ENCODE results near the gene PIGL.
"Not testable (repeated sequence)": the region's sequence is repeated elsewhere in the genome, so short reads cannot be mapped to it uniquely, and the experiment has no call there.

PIGL gene

DNA sequence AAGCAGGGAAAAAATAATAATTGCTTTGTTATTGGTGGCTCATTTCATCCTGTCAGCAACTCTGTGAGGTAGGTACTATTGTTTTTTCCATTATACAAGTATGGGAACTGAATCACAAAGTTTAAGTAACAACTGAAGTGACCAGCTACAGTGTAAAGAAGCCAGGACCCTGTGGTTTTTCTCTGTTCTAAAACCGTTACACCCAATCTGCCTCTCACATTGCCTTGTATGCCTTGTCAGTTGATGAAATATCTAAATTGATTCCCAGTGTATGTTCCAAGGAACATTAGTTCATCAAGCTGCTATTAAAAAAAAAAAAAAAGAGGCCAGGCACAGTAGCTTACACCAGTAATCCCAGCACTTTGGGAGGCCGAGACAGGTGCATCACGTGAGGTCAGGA is 5.4 kb downstream of the PIGL start:
- no peak for DNase-seq

DNA sequence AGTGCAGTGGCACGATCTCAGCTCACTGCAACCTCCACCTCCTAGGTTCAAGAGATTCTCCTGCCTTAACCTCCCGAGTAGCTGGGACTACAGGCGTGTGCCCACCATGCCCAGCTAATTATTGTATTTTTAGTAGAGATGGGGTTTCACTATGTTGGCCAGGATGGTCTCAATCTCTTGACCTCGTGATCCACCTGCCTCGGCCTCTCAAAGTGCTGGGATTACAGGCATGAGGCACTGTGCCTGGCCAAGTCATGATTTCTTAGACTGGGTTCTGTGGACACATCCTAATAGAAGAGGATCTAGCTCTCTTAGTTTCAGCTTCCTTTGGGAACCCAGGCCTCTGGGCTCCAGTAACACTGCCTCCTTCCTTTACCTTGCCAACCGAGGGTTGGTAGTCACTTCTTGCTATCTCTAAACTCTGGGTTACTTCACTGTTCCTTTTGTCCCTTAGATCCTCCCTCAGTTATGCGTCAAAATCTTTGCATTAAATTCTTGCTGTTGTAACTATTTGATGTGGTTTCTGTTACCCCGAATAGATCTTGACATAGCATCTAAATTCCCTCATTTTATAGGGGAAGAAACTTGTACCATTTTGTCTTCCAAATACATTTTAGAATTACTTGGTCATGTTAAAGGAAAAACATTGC is 13.0 kb downstream of the PIGL start:
- not testable (repeated sequence) for DNase-seq

DNA sequence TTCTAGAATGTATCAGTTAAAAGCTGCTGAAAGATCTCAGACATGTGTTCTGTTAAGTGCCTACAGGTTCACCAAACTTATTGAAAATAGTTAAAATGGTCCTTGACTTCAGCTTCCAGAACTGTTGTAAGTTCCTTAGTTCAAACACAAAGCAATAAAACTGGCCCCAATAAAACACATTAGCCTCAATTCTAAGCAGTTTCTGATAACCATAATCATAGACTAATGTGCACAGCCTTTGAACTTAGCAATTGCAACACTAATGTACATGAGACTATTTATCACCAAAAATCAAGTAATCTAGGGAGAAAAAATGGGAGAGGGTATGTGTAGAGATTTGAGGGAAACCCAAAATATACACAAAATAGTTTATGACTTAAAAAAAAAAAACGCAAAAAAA is 15.4 kb downstream of the PIGL start:
- DNase-seq: no peak

DNA sequence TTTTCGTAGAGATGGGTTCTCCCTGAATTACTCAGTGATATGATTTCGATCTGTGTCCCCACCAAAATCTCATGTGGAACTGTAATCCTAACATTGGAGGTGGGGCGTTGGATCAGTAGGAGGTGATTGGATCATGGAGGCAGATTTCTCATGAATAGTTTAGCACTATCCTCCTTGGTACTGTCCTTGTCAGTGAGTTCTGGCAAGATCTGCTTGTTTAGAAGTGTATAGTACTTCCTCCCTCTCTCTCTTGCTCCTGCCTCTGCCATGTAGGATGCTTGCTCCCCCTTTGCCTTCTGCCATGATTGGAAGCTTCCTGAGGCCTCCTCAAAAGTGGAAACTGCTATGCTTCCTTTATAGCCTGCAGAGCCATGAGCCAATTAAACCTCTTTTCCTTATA is 22.9 kb downstream of the PIGL start:
- DNase-seq: no peak

DNA sequence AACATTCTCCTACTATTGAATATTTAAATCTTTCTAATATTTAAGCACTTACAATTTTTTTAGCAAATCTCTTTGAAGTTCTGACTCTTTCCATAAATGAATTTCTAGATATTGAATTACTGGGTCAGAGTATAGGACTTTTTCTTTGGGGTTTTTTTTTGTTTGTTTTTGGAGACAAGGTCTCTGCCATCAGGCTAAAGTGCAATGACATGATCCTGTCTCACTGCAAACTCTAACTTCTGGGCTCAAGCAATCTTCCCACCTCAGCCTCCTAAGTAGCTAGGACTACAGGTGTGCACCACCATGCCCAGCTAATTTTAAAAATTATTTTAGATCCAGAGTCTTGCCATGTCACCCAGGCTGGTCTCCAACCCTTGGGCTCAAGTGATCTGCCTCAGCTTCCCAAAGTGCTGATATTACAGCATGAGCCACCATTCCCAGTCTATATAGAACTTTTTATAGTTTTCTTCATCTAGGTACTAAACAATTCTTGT is 24.9 kb downstream of the PIGL start:
- DNase-seq: no peak

DNA sequence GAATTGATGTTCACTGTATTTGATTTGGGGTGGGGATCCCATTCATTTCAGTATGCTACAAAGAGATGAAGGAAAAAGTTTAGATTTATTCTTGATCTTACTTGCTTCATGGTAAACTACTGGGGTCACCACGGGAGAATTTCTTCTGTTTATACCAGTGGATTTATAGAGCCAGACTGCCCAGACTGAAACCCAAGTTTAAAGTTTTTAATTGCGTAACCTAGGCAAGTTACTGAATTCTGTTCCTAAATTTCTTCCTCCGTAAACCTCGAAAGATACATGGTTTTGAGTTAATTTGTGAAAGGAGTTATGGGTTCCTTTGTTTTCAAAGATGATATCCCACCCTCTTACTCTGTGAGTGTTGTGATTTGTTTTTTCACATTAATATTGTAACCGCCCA is 26.4 kb downstream of the PIGL start:
- DNase-seq: no peak

DNA sequence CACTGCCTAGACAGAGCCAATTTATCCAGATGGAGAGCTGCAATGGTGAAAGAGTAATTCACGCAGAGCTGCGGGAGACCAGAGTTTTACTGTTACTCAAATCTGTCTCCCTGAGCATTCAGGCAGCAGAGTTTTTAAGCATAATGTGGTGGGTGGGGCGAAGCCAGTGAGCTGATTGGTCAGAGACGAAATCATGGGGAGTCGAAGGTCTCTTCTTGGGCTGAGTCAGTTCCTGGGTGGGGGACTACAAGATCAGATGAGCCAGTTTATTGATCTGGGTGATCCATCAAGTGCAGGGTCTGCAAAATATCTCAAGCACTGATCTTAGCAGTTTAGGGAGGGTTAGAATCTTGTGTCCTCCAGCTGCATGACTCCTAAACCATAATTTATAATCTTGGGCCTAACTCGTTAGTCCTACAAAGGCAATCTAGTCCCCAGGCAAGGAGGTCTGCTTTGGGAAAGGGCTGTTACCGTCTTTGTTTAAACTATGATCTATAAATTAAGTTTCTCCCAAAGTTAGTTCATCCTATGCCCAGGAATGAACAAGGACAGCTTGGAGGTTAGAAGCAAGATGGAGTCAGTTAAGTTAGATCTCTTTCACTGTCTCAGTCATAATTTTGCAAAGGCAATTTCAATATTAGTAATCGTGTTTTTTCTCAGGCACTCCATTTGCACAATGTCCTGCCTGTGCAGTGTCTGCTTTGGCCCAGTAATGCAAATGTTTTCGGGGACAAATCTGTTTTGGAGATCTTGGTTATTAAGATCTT is 27.0 kb downstream of the PIGL start:
- no peak for DNase-seq

DNA sequence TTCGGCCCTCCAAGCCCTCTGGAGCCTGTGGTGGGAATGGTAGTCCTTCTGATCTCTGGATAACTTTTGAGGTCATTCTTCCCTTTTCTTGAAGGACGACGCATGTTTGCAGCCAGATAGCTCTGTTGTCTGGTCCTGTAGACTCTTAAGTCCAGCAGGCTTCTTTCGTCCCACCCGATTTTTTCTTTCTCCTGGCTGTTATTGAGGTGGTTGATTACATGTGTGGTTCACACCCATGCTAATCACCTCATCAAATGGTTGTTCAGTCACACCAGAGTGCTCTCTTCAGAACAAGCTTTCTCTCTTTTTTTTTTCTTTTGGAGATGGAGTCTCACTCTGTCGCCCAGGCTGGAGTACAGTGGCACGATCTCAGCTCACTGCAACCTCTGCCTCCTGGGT is 30.6 kb downstream of the PIGL start:
- DNase-seq: no peak

DNA sequence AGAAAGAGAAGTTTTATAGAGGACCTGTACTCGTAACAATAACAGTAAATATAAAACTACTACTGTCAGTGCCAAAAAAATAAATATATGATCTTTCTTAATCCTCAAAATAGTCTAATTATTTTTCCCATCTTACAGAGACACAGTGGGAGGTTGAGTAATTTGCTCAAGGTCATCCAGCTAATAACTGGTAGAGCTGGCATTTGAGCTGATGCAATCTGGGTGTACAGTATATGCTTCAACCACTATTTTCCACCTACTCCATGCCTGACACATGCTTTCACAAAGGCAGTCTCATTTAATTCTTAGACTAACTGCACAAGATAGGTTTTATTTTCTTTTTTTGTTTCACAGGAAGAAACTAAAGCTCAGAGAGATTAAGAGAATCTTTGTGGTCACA is 33.6 kb downstream of the PIGL start:
- DNase-seq: no peak

DNA sequence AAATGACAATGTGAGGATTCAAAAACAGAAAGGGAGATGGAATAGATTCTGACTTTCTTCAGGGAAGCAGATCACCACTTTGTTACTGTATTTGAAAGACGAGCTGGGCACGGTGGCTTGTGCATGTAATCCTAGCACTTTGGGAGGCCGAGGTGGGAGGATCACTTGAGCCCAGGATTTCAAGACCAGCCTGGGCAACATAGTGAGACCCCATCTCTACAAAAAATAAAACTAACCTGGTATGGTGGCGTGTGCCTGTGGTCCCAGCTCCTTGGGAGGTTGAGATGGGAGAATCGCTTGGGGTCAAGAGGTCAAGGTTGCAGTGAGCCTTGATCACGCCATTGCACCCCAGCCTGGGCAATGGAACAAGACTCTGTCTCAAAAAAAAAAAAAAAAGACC is 34.0 kb downstream of the PIGL start:
- DNase-seq: no peak

DNA sequence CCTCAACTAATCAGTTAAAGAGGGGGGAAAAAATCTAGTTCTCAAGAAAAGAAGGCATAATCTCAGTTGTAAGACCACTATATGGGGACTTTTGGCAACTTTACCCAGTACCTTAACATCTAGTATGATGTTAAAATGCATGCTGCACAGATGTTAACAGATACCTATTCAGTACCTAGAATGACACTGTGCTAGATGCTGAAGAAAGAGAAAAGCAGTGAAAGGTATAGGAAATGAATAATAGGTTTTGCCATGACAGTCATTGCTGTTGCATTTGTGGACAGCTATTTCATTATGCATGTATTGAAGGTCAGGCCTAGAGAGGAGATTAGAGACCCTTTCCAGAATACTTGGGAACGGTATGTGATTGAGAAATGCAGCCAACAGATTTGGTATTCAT is 34.5 kb downstream of the PIGL start:
- DNase-seq: no peak

DNA sequence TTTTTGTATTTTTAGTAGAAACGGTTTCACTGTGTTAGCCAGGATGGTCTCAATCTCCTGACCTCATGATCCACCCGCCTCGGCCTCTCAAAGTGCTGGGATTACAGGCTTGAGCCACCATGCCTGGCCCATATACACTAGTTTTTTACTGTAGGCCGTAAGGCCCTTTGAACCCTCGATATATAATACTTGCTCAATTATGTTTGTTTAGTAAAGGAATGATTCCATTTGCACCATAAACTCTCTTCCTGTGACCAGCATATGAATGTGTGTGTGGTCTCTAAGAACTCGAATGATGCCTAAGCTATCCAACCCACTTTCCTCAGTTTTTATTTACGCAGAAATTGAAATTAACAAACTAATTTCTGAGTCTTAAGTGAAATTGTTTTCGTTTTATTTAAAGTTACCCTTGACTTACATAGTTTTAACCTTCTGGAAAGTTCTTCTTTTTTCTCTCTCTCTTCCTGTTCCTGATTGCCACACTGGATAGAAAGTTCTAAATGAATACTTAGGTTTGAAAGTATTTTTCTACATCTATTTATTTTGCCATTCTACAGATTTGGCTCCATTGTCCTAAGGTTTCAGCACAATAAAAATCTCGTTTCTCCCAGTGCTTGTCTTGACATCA is 37.9 kb downstream of the PIGL start:
- no peak for DNase-seq

DNA sequence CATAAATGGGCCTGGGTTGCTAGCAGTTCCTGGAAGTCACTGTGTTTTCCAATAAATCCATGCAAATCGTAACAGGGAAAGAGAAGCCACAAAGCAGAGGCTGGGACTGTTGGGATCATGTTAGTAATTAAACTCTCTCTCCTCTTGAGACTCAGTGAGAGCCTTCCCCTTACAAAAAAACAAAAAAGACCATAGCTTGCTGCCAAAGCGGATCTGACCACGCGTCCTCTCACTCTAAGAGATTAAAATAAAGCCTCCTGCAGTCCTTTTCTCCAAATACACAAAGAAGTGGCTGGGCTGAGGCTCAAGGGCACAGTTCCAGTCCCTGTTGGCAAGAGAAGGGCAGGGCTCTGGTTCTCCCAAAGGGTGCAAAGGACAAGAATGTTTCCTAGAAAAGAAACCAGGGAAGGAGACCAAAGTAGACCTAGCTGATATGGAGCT is 38.5 kb downstream of the PIGL start:
- DNase-seq: no peak

DNA sequence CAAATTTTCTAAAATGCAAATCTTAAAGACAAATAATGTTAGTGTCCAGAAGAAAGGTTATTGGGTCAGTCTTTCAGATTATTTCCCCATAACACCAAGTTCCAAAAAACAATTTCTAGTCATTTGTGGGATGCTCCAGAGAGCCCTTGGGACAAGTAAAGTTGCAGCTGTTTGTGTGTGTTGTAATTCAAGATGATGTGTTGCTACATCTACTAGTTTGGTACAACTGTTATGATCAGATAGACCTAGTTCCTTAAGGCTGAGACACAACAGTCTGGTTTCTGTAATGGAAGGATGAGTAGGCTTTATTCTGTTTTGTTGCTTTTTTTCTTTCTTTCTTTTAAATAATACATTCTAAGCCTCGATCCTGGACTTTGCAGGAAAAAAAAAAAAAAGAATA is 41.9 kb downstream of the PIGL start:
- DNase-seq: no peak

DNA sequence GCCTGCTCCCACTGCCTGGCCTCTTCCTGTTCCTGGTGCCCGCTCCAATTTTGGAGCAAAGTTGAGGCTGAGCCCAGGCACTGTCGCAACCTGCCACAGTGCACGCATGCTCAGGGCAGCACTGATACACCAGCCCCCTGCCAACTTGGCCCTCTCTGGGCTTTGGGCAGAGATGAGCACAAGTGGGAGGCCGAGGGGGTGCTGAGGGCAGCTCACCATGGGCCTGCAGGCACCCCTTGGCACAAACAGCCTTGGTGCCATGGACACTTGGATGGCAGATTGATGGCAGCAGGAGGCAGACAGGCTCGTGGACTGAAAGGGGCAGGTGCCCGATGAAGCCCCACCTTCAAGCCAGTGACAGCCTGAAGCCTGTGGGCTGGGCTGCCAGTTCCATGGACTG is 42.9 kb downstream of the PIGL start:
- DNase-seq: no peak

DNA sequence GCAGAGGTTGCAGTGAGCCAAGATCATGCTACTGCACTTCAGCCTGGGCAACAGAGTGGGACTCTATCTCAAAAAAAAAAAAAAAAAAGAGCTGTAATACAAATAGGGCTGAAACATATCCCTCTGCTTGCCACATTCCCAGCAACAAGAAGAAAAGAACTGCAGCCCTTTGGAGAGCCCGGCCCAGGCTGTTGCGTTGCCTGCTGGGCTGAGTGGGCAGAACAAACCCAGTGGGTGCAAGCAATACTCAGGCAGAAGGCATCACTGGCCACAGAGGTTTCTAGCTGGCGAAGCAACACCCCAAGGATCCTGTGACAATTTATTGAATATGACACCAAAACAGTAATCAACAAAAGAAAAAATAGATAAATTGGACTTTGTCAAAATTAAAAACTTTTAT is 44.0 kb downstream of the PIGL start:
- no peak for DNase-seq

DNA sequence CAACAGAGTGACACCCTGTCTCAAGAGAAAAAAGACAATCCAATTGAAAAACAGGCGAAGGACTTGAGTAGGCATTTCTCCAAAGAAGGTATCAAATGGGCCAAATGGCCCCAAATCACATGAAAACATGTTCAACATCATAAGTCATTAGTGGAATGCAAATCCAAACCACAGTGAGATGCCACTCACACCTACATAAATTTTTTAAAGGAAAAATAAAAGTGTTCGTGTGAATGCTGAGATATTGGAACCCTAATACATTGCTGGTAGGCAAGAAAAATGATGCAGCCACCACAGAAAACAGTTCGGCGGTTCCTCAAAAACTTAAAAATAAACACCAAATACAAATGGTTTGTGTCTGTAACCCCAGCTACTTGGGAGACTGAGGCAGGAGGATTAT is 45.2 kb downstream of the PIGL start:
- DNase-seq: no peak

DNA sequence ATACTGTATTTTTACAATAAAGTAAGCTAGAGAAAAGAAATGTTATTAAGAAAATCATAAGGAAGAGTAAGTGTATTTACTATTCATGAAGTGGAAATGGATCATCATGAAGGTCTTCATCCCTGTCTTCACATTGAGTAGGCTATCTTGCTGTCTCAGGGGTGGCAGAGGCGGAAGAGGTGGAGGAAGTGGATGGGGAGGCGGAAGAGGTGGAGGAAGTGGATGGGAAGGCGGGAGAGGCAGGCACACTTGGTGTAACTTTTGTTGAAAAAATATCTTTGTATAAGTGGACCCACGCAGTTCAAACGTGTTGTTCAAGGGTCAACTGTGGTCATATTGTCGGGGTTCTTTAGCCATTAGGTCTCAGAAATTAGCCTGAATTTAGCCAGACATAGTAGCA is 50.2 kb downstream of the PIGL start:
- DNase-seq: no peak

DNA sequence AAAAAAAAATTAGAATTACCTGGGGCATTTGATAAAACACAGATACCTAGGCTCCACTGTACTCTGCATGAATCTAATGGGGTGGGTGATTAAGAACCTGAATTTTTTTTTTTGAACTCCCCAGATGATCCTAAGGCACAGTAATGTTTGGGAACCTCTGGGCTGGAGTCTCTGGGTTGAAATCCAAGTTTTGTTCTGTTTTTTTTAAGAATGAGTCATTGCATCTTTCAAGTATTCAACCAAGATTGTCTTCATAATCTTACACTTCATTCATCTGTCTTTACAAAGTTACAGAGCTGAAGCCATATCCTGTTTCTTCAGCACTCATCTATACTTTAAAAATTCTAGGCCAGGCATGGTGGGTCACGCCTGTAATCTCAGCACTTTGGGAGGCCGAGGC is 52.6 kb downstream of the PIGL start:
- DNase-seq: no peak

DNA sequence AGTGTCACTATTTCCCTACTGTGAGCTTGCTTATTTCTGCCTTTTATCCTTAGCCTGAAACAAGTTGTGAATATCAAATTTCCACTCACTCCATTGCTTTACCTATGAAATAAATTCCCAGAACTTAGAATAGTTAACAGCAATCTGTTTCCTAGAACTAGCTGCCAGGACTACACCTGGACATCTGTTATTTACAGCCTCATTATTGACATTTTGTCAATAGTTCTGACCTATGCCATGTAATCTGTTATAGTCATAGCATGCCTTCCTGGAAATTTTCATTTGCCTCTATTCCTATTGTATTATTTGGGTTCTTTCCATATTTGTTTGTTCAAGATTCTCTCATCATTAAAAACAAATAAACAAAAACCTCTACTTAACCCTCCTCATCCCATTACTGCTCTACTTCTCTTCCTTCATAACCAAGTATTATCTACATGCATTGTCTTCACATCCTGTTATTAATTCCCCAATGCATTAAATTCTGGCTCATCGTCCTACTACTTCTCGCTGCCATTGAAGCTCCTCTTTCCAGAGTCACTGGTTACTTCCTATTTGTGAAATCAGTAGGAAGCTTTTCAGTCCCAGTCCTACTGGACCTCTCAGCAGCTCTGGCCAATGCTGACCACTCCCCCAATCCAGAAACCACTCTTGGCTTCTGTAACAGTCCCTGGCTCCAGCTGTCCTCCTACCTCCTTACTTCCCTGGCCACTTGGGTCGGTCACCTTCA is 55.3 kb downstream of the PIGL start:
- DNase-seq: no peak

DNA sequence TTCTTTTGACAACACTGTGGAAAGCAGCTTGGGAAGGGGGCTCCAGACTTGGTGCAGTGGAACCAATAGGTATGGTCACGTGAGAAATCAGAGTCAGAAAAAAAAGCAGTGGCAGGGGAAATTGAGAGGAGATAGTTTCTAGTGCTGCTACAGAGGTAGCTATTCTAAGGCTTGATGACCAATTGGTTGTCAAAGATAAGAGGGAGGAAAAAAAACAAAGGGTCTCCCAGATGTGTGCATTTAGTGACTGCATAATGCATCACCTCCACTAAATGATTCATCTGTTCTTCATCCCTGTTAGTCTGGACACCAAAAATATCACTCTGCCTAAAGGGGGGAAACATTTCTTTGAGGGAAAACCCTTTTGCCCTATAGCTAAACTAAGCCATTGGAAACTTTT is 56.5 kb downstream of the PIGL start:
- DNase-seq: no peak

DNA sequence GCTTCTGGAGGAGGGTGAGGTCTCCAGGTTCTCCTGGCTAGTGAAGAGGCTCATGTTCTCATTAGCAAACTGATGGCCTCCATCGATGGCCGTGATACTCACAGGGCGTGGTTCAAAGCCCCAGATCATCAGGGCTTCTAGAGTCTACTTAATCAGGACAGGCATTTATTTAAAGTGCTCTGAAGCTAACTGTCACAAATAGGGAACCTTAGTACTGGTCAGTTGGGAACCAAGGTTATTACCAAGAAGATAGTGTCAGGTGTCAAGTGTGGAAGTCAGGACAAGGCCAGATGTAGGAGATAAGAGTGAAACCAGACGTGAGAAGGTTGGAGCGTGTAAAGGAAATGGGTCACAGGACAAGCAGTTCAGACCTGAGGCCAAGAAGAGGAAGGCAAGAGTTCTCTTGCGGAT is 56.9 kb downstream of the PIGL start:
- no peak for DNase-seq

DNA sequence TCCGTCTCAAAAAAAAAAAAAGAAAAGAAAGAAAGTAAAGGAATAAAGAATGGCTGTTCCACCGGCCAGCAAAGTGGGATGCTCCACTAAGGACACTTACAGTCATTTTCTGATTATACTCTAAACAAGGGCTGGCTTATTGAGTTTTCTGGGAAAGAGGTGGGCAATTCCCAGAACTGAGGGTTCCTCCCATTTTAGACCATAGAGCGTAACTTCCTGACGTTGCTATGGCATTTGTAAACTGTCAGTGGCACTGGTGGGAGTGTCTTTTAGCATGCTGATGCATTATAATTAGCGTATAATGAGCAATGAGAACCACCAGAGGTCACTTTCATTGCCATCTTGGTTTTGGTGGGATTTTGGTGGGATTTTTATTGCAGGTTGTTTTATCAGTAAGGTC is 58.0 kb downstream of the PIGL start:
- no peak for DNase-seq

DNA sequence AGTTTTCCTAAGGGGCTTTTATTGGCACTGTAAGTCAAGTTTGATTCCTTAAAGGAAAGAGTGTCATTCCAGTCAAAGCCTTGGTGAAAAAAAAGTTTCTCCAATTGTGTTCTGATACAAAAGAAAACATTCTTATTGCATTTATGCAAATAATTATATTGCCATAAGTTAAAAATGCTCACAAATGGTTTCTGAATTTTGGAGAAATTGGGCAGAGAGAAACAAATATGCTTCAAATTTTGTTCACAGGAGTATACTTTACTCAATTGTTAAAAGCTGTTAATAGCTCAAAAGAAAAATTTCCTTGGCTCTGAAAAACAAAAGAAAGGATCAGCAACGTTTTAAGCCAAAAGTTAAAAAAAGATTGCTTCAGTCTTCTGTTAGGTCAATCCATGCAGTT is 60.2 kb downstream of the PIGL start:
- DNase-seq: no peak
